ENCODE results near the gene PLAC1.

The PLAC1 gene

GRCh38 chrX:134658002-134658759 is at the start of gene PLAC1:
TSS of gene PLAC1 (minus strand) at chrX:134658471. CDS start at chrX:134566682, 91,789 bp downstream.
- H3K4me3 ChIP-seq (ENCODE audit: low read depth, low read length) = no peak within 1 kb of the TSS
- TF ChIP-seq CTCF (IDR thresholded peaks at IDR 0.05; ENCODE audit: insufficient read depth, low read length, missing control alignments) = no peak
- ChIA-PET CTCF (interaction anchor here (0.9 to 1.2 kb wide), 2 partner anchors 13 to 29 kb away, joined by 3 read pairs; no protein-coding TSS in a partner anchor), POLR2A (no interaction called here)
- DNase-seq (ENCODE audit: low read depth, low spot score) = no peak

- ChIA-PET CTCF (no interaction called here), POLR2A (no interaction called here)
- no peak for TF ChIP-seq CTCF (IDR thresholded peaks at IDR 0.05; ENCODE audit: insufficient read depth, low read length, missing control alignments)
- DNase-seq (ENCODE audit: low read depth, low spot score) = no peak
- H3K4me3 ChIP-seq (ENCODE audit: low read depth, low read length) = no peak overlapping the region
Measured at GRCh38 chrX:134706138-134706537, 47.9 kb upstream of the PLAC1 start.

GRCh38 chrX:134695999-134696398 is 37.7 kb upstream of the PLAC1 start:
- ChIA-PET POLR2A (no interaction called here), CTCF (no interaction called here)
- no peak for TF ChIP-seq CTCF (IDR thresholded peaks at IDR 0.05; ENCODE audit: insufficient read depth, low read length, missing control alignments)
- H3K4me3 ChIP-seq (ENCODE audit: low read depth, low read length) = no peak overlapping the region
- DNase-seq (ENCODE audit: low read depth, low spot score) = no peak

DNA sequence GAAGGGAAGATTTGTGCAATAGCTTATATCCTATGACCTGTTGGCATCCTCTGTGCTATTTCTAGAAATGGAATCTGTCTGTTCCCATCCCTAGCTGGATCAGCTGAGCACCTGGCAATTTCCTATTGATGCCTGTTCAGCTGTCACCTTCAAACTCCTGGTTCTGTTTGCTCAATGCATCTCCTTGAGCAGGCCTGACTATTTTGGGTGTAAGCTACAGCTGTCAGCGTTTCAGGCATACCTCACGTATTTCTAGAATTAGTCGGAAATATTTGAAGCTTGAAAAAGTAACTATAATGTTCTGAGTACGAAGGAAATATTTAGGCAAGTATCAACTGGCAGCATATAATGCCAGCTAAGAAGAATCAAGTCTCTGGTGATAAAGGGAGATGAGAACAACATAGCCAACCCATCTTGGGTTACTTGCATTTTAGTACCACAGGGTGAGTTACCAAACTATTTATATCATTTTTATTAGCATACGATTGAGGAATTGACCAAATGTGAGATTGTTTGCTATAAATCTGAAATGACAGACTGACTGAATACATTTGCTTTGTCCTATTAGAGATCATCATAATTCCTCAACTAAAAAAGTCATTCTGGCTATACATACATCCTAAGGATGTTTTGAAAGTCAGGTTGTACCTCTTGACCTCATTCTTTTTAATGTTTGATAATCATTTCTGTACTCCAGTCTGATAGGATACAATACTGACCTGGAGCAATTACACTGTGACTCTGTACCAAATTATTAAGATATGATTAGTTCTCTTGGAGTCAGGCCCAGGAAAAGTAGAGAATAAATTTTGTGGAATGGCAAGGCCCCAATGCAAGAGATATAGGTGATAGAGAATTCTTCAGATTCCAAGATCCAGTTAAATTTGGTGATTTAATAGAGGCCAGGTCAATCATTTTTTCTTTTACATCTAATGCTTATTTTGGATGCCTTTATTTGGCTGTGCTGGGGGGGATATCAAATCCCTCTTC is 36.4 kb upstream of the PLAC1 start:
- POLR2A ChIA-PET = no interaction called here
- no peak overlapping the region for H3K4me3 ChIP-seq (ENCODE audit: low read depth, low read length)
- no peak for TF ChIP-seq CTCF (IDR thresholded peaks at IDR 0.05; ENCODE audit: insufficient read depth, low read length, missing control alignments)
- DNase-seq (ENCODE audit: low read depth, low spot score) = no peak
- CTCF ChIA-PET = no interaction called here

DNA sequence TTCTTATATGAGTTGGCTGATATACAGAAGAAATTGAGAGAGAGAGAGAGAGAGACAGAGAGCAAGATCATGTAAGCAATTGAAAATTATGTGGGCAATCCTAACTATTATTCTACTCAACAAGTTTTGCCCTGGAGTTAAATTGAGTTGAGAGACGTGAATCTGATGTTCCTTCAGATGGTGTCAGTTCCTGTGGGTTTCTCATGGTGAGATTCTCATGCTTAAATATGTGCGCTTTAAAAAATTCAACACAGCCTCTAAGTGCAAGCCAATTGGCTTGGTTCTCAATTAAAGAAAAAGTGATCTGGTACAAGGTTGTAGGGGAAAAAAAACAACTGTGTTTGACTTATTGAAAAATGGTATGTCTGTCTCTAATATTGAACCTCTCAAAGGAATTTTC is 35.4 kb upstream of the PLAC1 start:
- no peak overlapping the region for H3K4me3 ChIP-seq (ENCODE audit: low read depth, low read length)
- DNase-seq (ENCODE audit: low read depth, low spot score) = no peak
- ChIA-PET CTCF (no interaction called here), POLR2A (no interaction called here)
- TF ChIP-seq CTCF (IDR thresholded peaks at IDR 0.05; ENCODE audit: insufficient read depth, low read length, missing control alignments) = no peak

- no peak for DNase-seq (ENCODE audit: low read depth, low spot score)
- CTCF ChIA-PET = interaction anchor here (0.7 kb wide), 1 partner anchor 33 kb away, joined by 4 read pairs; no protein-coding TSS in a partner anchor
- H3K4me3 ChIP-seq (ENCODE audit: low read depth, low read length) = no peak overlapping the region
- TF ChIP-seq CTCF (IDR thresholded peaks at IDR 0.05; ENCODE audit: insufficient read depth, low read length, missing control alignments) = no peak
- POLR2A ChIA-PET = no interaction called here
Measured at GRCh38 chrX:134692990-134693389, 34.7 kb upstream of the PLAC1 start.

Data from AG04449 (cell line).